PC-9 (cell line): ENCODE measurements around the gene DAB1.

Experiments used
- CTCF ChIP-seq: fragments of 200-600 bp; sonication (generic); conservative IDR thresholded peaks from 2 replicates; pipeline ENCODE4 v1.6.1; 2017; ENCODE audit warnings: mixed run types, antibody characterized with exemption, mild to moderate bottlenecking, moderate library complexity
- EZH2 ChIP-seq: fragments of 200-600 bp; sonication (generic); IDR thresholded peaks from 2 replicates; pipeline ENCODE4 v1.8.0; 2017; ENCODE audit warnings: antibody characterized with exemption, low read depth

- no peak for TF ChIP-seq CTCF
- no peak for TF ChIP-seq EZH2
Measured at GRCh38 chr1:57270927-57271698, 152.7 kb downstream of the DAB1 start.
